Stomach (tissue), 4 donors: ENCODE measurements around the gene ZNF296.

Experiments
- CTCF ChIP-seq, 7 experiments: fragments of 450-650 bp in 4 of 7; fragments of 200-600 bp in 3 of 7; sonication (generic) in 3 of 7; IDR thresholded peaks; one replicate each; pipeline ENCODE4 v1.5.1; 2016 to 2019; ENCODE audit warnings: antibody characterized with exemption in 7 of 7, control low read depth in 2 of 7, mild to moderate bottlenecking in 1 of 7
- EP300 ChIP-seq: sonication (generic); formaldehyde crosslinking; IDR thresholded peaks from one replicate; pipeline ENCODE4 v1.6.1; 2017; ENCODE audit warnings: antibody characterized with exemption
- POLR2A ChIP-seq, 4 donors: fragments of 450-650 bp; IDR thresholded peaks; one replicate each; pipeline ENCODE4 v1.6.1; 2016; ENCODE audit warnings: antibody characterized with exemption in 4 of 4, control low read depth in 2 of 4, mild to moderate bottlenecking in 1 of 4, moderate library complexity in 1 of 4
- POLR2AphosphoS5 ChIP-seq, 3 donors: sonication (generic); formaldehyde crosslinking; IDR thresholded peaks; one replicate each; pipeline ENCODE4 v1.6.1; 2016; ENCODE audit warnings: antibody characterized with exemption in 3 of 3

DNA sequence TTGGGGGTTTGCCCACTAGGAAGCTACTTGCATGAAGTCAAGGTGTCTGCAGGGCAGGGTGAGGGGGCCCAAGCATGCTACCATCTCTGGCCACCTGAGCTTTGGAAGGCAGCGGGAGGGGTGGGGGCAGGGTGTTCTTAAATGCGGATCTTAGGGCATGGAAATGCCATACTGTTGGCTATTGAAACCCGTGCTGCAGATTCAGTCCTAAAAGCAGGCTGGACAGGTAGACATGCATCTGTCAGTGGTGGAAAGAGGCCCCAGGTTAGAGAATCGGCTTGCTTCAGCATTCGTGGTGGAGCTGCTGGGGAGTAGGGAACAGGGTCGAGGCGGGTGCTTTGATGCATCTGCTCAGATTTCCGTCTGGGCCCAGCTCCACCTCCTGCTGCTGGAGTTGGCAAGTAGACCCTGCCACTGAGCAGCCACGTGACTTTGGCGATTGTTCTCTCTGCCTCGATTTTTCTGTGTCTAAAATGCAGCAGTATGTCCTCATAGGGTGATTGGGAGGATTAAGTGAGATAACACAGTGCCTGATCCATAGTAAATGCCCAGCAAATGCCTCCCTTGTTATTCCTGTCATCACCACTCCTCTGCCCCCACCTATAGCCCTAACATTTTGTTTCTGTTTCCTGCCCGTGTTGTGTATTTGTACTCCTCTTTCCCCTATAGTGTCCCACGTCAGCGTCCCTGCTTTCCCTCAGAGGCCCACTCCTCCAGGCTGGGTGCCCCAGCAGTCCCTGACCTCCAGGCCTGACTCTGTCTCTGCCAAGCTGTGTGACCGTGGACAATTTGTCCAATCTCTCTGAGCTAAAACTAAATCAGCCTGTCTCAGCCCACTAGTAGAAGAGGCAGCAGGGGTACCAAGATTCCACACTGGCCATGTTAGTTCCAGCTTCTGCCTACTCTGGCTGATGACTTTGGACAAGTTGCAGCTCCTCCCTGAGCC, 22.5 kb upstream of the ZNF296 start:
- TF ChIP-seq POLR2AphosphoS5 (IDR thresholded peaks at IDR 0.05) (no peak), CTCF (IDR thresholded peaks at IDR 0.05) (no peak), POLR2A (IDR thresholded peaks at IDR 0.05) (no peak), EP300 (no peak)
